KOPT-K1 (cell line): Measurements from ENCODE around the gene KCTD13.

Experiments used
- H3K27ac ChIP-seq: fragments of 200-600 bp; sonication (generic); 2 replicates; pipeline ENCODE4 v1.5.1; 2016; ENCODE audit warnings: antibody characterized with exemption, mild to moderate bottlenecking, low read depth, low read length; ENCODE audit not compliant: poor library complexity, severe bottlenecking
- H3K36me3 ChIP-seq: fragments of 200-600 bp; sonication (generic); 2 replicates; pipeline ENCODE4 v1.5.1; 2017; ENCODE audit warnings: antibody characterized with exemption, mild to moderate bottlenecking, low read length, moderate library complexity; ENCODE audit not compliant: insufficient read depth
- H3K9me3 ChIP-seq: fragments of 200-600 bp; sonication (generic); 2 replicates; pipeline ENCODE4 v1.5.1; 2017; ENCODE audit warnings: antibody characterized with exemption, low read length, mild to moderate bottlenecking; ENCODE audit not compliant: insufficient read depth, poor library complexity, severe bottlenecking

KCTD13 gene

DNA sequence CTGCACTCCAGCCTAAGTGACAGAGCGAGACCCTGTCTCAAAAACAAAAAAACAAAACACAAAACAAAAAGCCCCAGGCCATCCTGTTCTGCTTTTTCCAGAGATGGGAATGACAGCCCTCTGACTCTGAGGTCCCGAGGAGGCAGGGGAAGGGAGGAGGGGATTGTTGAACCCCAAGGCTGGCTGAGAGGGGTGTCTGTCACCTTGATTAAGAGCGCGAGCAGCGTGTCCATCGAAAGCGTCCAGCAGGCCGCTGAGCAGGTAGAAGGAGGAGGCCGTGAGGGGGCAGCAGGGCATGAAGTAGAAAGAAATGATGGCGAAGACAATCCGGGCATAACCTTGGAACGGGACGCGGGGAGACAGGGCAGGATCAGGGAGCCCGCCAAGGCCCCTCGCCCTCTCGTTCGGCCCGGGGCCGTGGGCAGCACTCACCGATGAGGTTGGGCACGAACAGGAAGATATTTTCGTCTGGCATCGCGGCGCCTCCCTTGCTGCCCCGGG is 63.6 kb downstream of the KCTD13 start:
- H3K36me3 ChIP-seq, result peaks cover 34% of the 10 kb centered on the region
- H3K27ac ChIP-seq, result peak overlapping the region; percentile 94
- no peaks in the 10 kb centered on the region for H3K9me3 ChIP-seq

DNA sequence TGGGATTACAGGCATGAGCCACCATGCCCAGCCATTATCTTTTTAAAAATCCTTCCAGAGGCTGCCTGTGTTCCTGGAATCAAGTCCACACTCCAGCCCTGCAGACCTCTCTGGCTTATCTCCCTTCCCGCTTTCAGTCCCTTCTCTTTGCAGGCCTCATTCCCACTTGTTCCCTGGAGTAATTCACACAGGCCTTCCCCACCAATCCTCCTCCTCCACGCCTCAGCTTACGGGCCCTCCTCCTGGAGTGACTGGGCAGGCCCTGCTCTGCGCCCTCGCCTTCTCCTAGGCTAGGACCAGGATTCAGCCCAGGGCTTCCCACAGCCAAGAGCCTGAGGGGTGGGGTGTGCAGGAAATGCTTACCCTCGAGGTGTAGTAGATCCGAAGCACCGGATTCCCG is 65.8 kb downstream of the KCTD13 start:
- H3K36me3 ChIP-seq, result peaks cover 34% of the 10 kb centered on the region
- H3K9me3 ChIP-seq, result no peaks in the 10 kb centered on the region
- no peak overlapping the region for H3K27ac ChIP-seq

DNA sequence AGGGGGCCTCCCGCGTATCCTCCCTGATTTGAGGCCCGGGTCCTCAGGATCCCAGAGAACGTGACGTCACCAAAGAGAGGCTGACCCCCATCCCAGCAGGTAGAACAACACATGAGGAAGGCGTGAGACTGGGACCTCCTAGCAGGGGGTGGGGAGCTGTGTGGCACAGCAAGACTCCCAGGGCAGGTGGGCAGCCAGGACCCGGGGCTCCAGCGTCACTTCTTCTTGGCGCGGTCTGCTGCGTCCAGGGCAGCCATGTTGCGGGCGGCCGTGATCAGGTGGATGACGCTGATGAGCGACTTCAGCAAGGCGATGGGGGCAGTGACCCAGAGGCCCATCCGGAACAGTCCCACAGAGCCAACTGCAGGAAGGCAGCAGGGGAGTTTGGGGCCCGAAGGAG is 67.1 kb downstream of the KCTD13 start:
- Histone ChIP-seq H3K9me3 (no peaks in the 10 kb centered on the region), H3K36me3 (peaks cover 34% of the 10 kb centered on the region), H3K27ac (no peak overlapping the region)

- H3K27ac ChIP-seq, result no peak overlapping the region
- H3K9me3 ChIP-seq, result no peaks in the 10 kb centered on the region
- peaks cover 34% of the 10 kb centered on the region for H3K36me3 ChIP-seq
Observed at GRCh38 chr16:29858149-29858849, 67.7 kb downstream of the KCTD13 start.

DNA sequence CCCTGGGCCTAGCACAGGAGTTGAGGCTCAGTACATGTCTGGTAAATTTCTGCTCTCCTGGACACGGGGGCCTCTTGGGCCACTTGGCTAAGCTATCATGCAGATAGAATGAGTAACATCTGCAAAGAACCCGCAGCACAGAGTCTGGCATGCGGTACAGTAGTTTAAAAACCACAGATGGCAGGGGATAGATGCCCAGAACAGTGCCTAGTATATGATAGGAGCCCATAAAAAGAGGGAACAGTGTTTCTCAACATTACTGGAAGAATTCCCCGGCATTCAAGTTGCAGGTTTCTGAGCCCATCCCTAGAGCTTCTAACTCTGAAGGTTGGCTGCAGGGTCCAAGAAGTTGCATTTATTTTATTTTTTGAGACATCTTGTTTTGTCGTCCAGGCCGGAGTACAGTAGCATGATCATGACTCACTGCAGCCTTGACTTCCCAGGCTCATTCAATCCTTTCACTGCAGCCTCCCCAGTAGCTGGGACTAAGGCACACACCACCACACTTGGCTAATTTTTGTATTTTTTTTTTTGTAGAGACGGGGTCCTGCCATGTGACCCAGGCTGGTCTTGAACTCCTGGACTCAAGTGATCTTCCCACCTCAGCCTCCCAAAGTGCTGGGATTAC is 68.8 kb downstream of the KCTD13 start:
- Histone ChIP-seq H3K9me3 (no peaks in the 10 kb centered on the region), H3K36me3 (peaks cover 34% of the 10 kb centered on the region), H3K27ac (no peak overlapping the region)
